Measurements from ENCODE around the gene ELL.
A peak's percentile ranks its signal among the peaks of the same experiment; 100 is the strongest.

Gene ELL

DNA sequence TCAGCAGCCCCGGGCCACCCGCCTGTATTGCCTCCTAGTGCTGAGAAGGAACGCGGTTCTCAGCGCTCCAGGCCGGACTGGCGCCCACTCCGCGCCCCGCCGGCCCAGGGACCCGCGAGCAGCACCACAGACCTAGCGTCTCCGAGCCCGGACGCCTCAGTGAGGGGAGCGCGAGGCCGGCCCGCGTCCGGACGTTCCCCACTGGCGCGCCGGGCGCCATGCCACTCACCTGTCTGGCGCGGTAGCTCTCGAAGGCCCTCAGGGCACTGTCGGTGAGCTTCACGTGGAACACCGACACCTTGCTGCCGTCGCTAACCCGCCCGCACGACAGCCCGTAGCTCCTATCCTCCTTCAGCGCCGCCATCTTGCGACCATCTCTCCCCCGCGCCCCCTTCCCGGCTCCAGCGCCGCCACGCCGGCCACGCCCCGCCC is at the start of gene ELL:
Gene ELL (minus strand): TSS at position 379 of the 432 bp plus-strand sequence. CDS start 15 bp downstream, at position 364.
- Histone ChIP-seq H3K9ac (ENCODE audit: low read length) (peak within 1 kb of the TSS; percentile 81), H3K9me3 (ENCODE audit: control insufficient read depth, insufficient read depth, low read depth, low read length) (no peaks in the 10 kb centered on the region), H3K27me3 (ENCODE audit: control insufficient read depth, insufficient read depth, low read length) (no peaks in the 10 kb centered on the region), H3K27ac (ENCODE audit: low read depth, low read length) (peak within 1 kb of the TSS; percentile 40; the same call in 1 of the 2 replicates), H3K4me1 (ENCODE audit: control insufficient read depth, insufficient read depth, low read length) (peaks cover 5% of the 10 kb centered on the region), H3K36me3 (ENCODE audit: control insufficient read depth, insufficient read depth, low read length) (no peaks in the 10 kb centered on the region), H3K4me3 (ENCODE audit: low read depth, low read length) (peak within 1 kb of the TSS; percentile 91)

DNA sequence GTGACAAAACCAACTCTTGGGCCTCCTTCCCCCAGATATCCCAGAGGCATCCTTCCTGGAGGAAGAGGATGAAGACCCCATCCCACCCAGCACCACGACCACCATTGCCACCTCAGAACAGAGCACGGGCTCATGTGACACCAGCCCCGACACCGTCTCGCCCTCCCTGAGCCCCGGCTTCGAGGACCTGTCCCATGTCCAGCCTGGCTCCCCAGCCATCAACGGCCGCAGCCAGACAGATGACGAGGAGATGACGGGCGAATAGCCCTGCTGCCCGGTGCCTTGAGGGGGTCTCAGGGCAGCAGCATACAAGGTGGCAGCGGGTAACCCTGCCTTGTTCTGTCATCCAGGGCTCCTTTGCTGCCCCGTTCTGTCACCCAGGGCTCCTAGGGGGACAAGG is 46.5 kb upstream of the ELL start:
- peaks cover 71% of the 10 kb centered on the region for H3K36me3 ChIP-seq (ENCODE audit: control insufficient read depth, insufficient read depth, low read length)

DNA sequence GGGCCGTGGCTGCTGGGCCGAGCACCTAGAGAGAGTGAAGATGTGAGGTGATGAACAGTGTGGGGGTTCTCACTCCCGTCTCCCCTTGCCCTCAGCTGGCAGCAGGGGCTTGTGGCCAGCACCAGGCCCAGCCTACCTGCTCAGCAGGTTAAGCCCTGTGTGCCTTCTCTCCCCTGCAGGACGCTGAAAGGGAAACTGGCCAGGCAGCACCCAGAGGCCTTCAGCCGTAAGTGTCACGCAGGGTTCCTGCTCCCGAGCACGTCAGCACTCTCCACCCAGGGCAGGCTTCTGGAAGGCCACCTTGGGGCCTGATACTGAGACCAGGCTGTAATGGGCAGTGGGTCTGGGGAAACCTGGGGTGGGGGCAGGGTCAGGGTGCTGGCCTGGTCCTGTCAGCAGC is 45.1 kb upstream of the ELL start:
- Histone ChIP-seq H3K27ac (ENCODE audit: low read depth, low read length) (no peak overlapping the region), H3K4me1 (ENCODE audit: control insufficient read depth, insufficient read depth, low read length) (no peaks in the 10 kb centered on the region), H3K4me3 (ENCODE audit: low read depth, low read length) (no peak overlapping the region), H3K27me3 (ENCODE audit: control insufficient read depth, insufficient read depth, low read length) (no peaks in the 10 kb centered on the region), H3K36me3 (ENCODE audit: control insufficient read depth, insufficient read depth, low read length) (peaks cover 76% of the 10 kb centered on the region), H3K9ac (ENCODE audit: low read length) (no peak overlapping the region), H3K9me3 (ENCODE audit: control insufficient read depth, insufficient read depth, low read depth, low read length) (no peaks in the 10 kb centered on the region)

More for the DNA sequence above, 46.5 kb upstream of the ELL start:
- no peak overlapping the region for H3K9ac ChIP-seq (ENCODE audit: low read length)
- H3K27me3 ChIP-seq (ENCODE audit: control insufficient read depth, insufficient read depth, low read length) = no peaks in the 10 kb centered on the region
- H3K9me3 ChIP-seq (ENCODE audit: control insufficient read depth, insufficient read depth, low read depth, low read length) = no peaks in the 10 kb centered on the region
- no peak overlapping the region for H3K27ac ChIP-seq (ENCODE audit: low read depth, low read length)
- no peak overlapping the region for H3K4me3 ChIP-seq (ENCODE audit: low read depth, low read length)
- peaks cover 8% of the 10 kb centered on the region for H3K4me1 ChIP-seq (ENCODE audit: control insufficient read depth, insufficient read depth, low read length)

DNA sequence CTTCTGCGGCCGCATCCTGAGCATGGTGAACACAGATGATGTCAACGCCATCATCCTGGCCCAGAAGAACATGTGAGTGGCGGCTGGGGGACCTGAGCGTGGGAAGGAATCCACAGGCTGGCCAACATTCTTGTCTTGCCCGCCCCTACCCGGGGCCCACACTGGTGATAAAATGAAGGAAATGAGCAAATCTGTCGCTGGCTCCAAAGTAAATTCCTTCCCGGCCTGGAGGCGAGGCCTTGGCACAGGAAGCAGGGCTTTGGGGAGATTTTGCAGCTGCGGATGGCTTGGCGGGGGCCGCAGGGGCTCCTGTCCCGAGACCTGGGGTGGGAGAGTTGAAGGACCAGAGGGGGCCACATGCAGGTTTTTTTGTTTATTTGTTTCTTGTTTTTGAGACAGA is 40.2 kb upstream of the ELL start:
- peaks cover 57% of the 10 kb centered on the region for H3K36me3 ChIP-seq (ENCODE audit: control insufficient read depth, insufficient read depth, low read length)
- no peaks in the 10 kb centered on the region for H3K9me3 ChIP-seq (ENCODE audit: control insufficient read depth, insufficient read depth, low read depth, low read length)
- no peak overlapping the region for H3K9ac ChIP-seq (ENCODE audit: low read length)
- H3K27ac ChIP-seq (ENCODE audit: low read depth, low read length) = no peak overlapping the region
- no peaks in the 10 kb centered on the region for H3K4me1 ChIP-seq (ENCODE audit: control insufficient read depth, insufficient read depth, low read length)
- H3K27me3 ChIP-seq (ENCODE audit: control insufficient read depth, insufficient read depth, low read length) = no peaks in the 10 kb centered on the region
- H3K4me3 ChIP-seq (ENCODE audit: low read depth, low read length) = no peak overlapping the region

DNA sequence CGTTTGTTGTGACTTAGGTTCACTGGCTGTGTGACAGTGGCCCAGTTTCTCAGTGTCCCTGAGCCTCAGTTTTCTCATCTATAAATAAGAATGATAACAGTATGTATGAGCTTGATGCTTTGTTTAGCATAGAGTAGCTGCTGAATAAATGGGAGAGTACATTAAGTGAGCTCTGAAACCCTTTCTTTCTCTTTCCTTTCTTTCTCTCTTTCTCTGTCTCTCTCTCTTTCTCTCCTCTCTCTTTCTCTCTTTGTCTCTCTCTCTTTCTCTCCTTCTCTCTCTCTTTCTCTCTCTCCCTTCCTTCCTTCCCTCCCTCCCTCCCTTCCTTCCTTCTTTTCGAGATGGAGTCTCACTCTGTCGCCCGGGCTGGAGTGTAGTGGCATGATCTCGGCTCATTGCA is 37.8 kb upstream of the ELL start:
- Histone ChIP-seq H3K9ac (ENCODE audit: low read length) (no peak overlapping the region), H3K27me3 (ENCODE audit: control insufficient read depth, insufficient read depth, low read length) (no peaks in the 10 kb centered on the region), H3K4me3 (ENCODE audit: low read depth, low read length) (no peak overlapping the region), H3K36me3 (ENCODE audit: control insufficient read depth, insufficient read depth, low read length) (peaks cover 34% of the 10 kb centered on the region), H3K9me3 (ENCODE audit: control insufficient read depth, insufficient read depth, low read depth, low read length) (no peaks in the 10 kb centered on the region), H3K27ac (ENCODE audit: low read depth, low read length) (no peak overlapping the region), H3K4me1 (ENCODE audit: control insufficient read depth, insufficient read depth, low read length) (no peaks in the 10 kb centered on the region)

DNA sequence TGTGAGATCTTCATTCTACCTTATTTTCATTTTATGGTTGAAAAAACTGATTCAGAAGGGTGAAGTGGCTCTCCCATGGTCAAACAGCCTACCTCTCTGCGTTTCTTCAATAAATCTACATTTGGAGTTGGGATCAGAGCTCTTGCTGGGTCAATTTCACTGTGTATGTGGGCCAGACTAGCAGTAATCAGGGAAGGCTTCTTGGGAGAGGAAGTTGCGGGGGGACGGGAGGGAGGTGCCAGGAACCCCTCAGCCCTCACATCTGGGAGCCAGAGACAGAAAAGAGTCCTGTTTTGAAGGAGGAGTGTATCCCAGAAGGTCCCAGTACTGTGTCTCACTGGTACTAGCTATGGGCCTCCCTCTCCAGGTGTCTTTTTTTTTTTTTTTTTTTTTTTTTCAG is 36.7 kb upstream of the ELL start:
- H3K36me3 ChIP-seq (ENCODE audit: control insufficient read depth, insufficient read depth, low read length) = peaks cover 23% of the 10 kb centered on the region
- H3K27ac ChIP-seq (ENCODE audit: low read depth, low read length) = no peak overlapping the region
- peak overlapping the region; percentile 78 for H3K9ac ChIP-seq (ENCODE audit: low read length)
- no peaks in the 10 kb centered on the region for H3K4me1 ChIP-seq (ENCODE audit: control insufficient read depth, insufficient read depth, low read length)
- H3K27me3 ChIP-seq (ENCODE audit: control insufficient read depth, insufficient read depth, low read length) = no peaks in the 10 kb centered on the region
- no peaks in the 10 kb centered on the region for H3K9me3 ChIP-seq (ENCODE audit: control insufficient read depth, insufficient read depth, low read depth, low read length)
- H3K4me3 ChIP-seq (ENCODE audit: low read depth, low read length) = peak overlapping the region; percentile 75

DNA sequence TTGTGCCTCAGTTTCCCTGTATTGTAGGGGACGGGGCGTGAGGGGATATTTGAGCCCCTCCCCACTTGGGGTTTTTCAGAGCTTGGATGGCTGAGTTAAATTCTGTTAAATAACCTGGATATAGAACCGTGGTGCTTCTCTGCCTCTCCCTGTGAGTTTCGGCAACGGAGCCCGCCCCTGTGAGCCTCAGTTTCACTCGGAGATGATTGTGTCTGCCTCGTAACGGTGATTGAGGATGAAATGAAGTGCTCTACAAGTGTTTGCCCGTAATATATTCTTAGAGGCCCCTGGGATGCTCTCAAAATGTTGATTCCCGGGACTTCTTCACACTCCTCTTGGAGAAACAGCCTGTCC is 36.3 kb upstream of the ELL start:
- Histone ChIP-seq H3K9ac (ENCODE audit: low read length) (peak overlapping the region; percentile 78), H3K9me3 (ENCODE audit: control insufficient read depth, insufficient read depth, low read depth, low read length) (no peaks in the 10 kb centered on the region), H3K27me3 (ENCODE audit: control insufficient read depth, insufficient read depth, low read length) (no peaks in the 10 kb centered on the region), H3K4me1 (ENCODE audit: control insufficient read depth, insufficient read depth, low read length) (no peaks in the 10 kb centered on the region), H3K27ac (ENCODE audit: low read depth, low read length) (peak overlapping the region; percentile 36; the same call in 1 of the 2 replicates), H3K36me3 (ENCODE audit: control insufficient read depth, insufficient read depth, low read length) (peaks cover 19% of the 10 kb centered on the region), H3K4me3 (ENCODE audit: low read depth, low read length) (peak overlapping the region; percentile 75)

DNA sequence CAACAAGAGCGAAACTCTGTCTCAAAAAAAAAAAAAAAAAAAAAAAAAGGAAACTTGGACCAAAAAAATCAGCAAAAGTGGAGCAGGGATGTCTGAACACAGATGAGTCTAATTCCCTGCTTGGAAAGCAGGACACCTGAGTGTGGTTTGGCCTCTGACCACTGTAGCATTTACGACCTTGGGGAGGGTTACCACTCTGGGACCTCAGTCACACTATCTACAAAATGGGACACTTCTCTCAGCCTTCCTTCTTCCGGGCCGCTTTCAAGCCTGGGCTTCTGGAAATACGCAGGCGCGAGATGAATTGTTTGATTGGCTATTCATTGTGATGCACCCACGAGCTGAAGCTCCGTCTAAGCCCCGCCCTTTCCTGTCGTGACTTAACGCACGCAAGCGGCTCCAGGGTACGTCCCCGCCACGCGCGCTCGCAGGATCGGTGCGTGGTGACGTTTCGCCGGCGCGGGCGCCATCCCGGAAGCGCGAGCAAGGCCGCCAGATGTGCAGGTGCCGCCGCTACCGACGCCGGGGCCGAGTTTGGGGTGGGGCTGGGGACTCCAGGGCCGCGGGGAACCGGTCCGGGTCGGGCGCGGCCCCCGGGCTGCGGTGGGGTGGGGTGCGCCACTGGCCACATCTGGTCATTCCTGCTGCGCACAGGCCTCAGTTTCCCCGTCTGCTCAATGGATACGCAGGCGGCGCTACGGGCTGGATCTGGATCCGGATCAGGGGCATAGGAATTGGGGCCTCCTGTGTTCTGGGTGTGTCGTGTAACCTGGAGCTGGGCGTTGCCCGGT is 35.7 kb upstream of the ELL start, which contains the start of gene KXD1:
Gene KXD1 (plus strand): TSS at position 460 of the 791 bp plus-strand sequence. CDS start 4,187 bp downstream, outside the sequence.
- Histone ChIP-seq H3K4me1 (ENCODE audit: control insufficient read depth, insufficient read depth, low read length) (no peaks in the 10 kb centered on the region), H3K36me3 (ENCODE audit: control insufficient read depth, insufficient read depth, low read length) (peaks cover 13% of the 10 kb centered on the region), H3K9ac (ENCODE audit: low read length) (peak within 1 kb of the TSS; percentile 78), H3K27me3 (ENCODE audit: control insufficient read depth, insufficient read depth, low read length) (no peaks in the 10 kb centered on the region), H3K4me3 (ENCODE audit: low read depth, low read length) (peak within 1 kb of the TSS; percentile 75), H3K27ac (ENCODE audit: low read depth, low read length) (peak within 1 kb of the TSS; percentile 36; the same call in 1 of the 2 replicates), H3K9me3 (ENCODE audit: control insufficient read depth, insufficient read depth, low read depth, low read length) (no peaks in the 10 kb centered on the region)

DNA sequence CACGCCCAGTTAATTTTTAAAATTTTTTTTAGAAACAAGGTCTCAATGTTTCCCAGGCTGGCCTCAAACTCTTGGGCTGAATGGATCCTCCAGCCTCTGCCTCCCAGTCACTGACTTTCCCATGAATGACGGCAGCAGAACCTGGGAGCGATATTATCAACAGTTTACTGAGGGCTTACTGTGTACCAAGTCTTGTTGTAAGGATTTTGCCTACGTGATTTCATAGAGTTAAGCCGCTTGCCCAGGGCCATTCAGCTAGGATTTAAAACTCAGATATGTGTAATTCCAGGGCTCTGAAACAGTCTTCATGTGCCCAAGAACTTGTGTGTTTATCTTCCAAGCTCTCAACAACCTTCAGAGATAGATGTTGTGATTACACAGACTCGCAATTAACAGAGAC is 29.8 kb upstream of the ELL start:
- H3K36me3 ChIP-seq (ENCODE audit: control insufficient read depth, insufficient read depth, low read length) = no peaks in the 10 kb centered on the region
- no peaks in the 10 kb centered on the region for H3K27me3 ChIP-seq (ENCODE audit: control insufficient read depth, insufficient read depth, low read length)
- no peak overlapping the region for H3K4me3 ChIP-seq (ENCODE audit: low read depth, low read length)
- no peaks in the 10 kb centered on the region for H3K4me1 ChIP-seq (ENCODE audit: control insufficient read depth, insufficient read depth, low read length)
- H3K9me3 ChIP-seq (ENCODE audit: control insufficient read depth, insufficient read depth, low read depth, low read length) = no peaks in the 10 kb centered on the region
- H3K9ac ChIP-seq (ENCODE audit: low read length) = no peak overlapping the region
- H3K27ac ChIP-seq (ENCODE audit: low read depth, low read length) = no peak overlapping the region

DNA sequence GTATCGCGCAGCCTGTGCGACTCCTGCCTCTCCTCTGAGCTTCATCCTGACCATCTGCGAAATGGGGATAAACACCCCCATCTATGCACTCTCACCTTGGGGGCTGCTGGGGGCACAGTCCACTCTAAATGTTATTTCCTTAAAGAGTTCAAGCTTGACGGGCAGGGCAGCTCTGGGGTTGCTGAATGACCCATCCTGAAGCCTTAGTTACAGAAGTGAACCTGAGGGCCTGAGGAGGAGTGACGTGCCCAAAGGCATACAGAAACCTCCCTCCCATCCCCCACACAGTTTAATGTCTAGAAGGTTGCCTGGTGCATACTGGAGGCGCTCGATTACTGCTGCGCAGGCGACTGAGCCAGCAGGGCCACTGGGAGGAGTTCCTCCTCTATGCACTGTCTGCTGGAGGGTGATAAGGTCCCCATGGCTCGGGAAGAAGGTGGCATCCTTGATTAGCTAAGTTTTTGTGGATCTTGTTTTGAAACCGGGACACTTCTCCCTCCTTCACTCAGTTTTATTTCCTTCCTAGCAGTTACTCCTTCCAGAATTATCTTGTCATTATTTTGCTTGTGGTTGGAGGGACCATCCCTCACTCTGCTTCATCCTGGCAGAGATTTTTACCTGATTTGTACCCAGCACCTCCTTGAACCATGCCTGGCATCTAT is 22.1 kb upstream of the ELL start:
- peak overlapping the region; percentile 76 for H3K4me3 ChIP-seq (ENCODE audit: low read depth, low read length)
- no peaks in the 10 kb centered on the region for H3K9me3 ChIP-seq (ENCODE audit: control insufficient read depth, insufficient read depth, low read depth, low read length)
- peaks cover 6% of the 10 kb centered on the region for H3K4me1 ChIP-seq (ENCODE audit: control insufficient read depth, insufficient read depth, low read length)
- H3K27ac ChIP-seq (ENCODE audit: low read depth, low read length) = no peak overlapping the region
- no peak overlapping the region for H3K9ac ChIP-seq (ENCODE audit: low read length)
- peaks cover 31% of the 10 kb centered on the region for H3K36me3 ChIP-seq (ENCODE audit: control insufficient read depth, insufficient read depth, low read length)
- no peaks in the 10 kb centered on the region for H3K27me3 ChIP-seq (ENCODE audit: control insufficient read depth, insufficient read depth, low read length)
